SU-DHL-6 (cell line): ENCODE measurements around the gene PDZD2.

ENCODE experiments used
- H2AFZ ChIP-seq: fragments of 200-600 bp; sonication (generic); 2 replicates; pipeline ENCODE4 v1.6.1; 2014; ENCODE audit warnings: low read depth, mild to moderate bottlenecking, moderate library complexity, mixed read lengths, antibody characterized with exemption, low read length; ENCODE audit not compliant: severe bottlenecking
- H3F3A ChIP-seq: fragments of 200-600 bp; shearing (Covaris generic); 2 replicates; pipeline ENCODE4 v1.6.0; 2016; ENCODE audit warnings: antibody characterized with exemption, mild to moderate bottlenecking; ENCODE audit not compliant: insufficient read depth
- H3K27ac ChIP-seq: fragments of 200-600 bp; sonication (generic); 2 replicates; pipeline ENCODE4 v1.5.1; 2016; ENCODE audit warnings: low read depth, mild to moderate bottlenecking, low read length, moderate library complexity, mixed read lengths
- H3K27me3 ChIP-seq: fragments of 200-600 bp; sonication (generic), shearing (Covaris generic); 2 replicates; pipeline ENCODE4 v1.6.0; 2014; ENCODE audit warnings: mild to moderate bottlenecking, low read length
- H3K36me3 ChIP-seq: fragments of 200-600 bp; sonication (generic); 2 replicates; pipeline ENCODE4 v1.6.1; 2014; ENCODE audit warnings: mild to moderate bottlenecking, low read length, mixed read lengths
- H3K4me2 ChIP-seq: fragments of 300-600, 200-600 bp; shearing (Covaris generic), sonication (generic); 2 replicates; pipeline ENCODE4 v1.6.0; 2014; ENCODE audit warnings: low read length, low read depth, mild to moderate bottlenecking; ENCODE audit not compliant: poor library complexity, severe bottlenecking
- H3K4me3 ChIP-seq: fragments of 200-600 bp; sonication (generic); 2 replicates; pipeline ENCODE4 v1.5.1; 2014; ENCODE audit warnings: antibody characterized with exemption, low read length, mild to moderate bottlenecking, mixed read lengths; ENCODE audit not compliant: insufficient read depth, poor library complexity, severe bottlenecking
- H3K79me2 ChIP-seq: fragments of 200-600 bp; sonication (generic); 2 replicates; pipeline ENCODE4 v1.6.1; 2014; ENCODE audit warnings: mild to moderate bottlenecking, low read length, moderate library complexity; ENCODE audit not compliant: insufficient read depth
- H3K9ac ChIP-seq: fragments of 200-600 bp; sonication (generic); 2 replicates; pipeline ENCODE4 v1.7.0; 2014; ENCODE audit warnings: mild to moderate bottlenecking, low read length
- H3K9me2 ChIP-seq: fragments of 200-600 bp; sonication (generic); replicated peaks from 2 replicates; pipeline ENCODE4 v1.6.1; 2014; ENCODE audit warnings: low read length; ENCODE audit not compliant: insufficient read depth
- H3K9me3 ChIP-seq: fragments of 200-600 bp; sonication (generic); 2 replicates; pipeline ENCODE4 v1.6.1; 2014; ENCODE audit warnings: low read length, mixed read lengths; ENCODE audit not compliant: insufficient read depth
- H4K20me1 ChIP-seq: fragments of 200-600 bp; sonication (generic); 2 replicates; pipeline ENCODE4 v1.6.1; 2014; ENCODE audit warnings: low read depth, mild to moderate bottlenecking, antibody characterized with exemption, low read length, moderate library complexity, mixed read lengths
- EZH2phosphoT487 ChIP-seq: fragments of 200-600 bp; sonication (generic), shearing (Covaris generic); conservative IDR thresholded peaks from 2 replicates; pipeline ENCODE4 v1.6.1; 2018; ENCODE audit warnings: mild to moderate bottlenecking, antibody characterized with exemption, low read length, moderate library complexity, mixed read lengths
- TF ChIP-seq, protein P1 (sequence below): fragments of 200-600 bp; sonication (generic); IDR thresholded peaks from one replicate; pipeline ENCODE4 v1.5.1; 2017; ENCODE audit warnings: antibody characterized with exemption, mild to moderate bottlenecking, low read length, moderate library complexity; ENCODE audit not compliant: insufficient read depth, poor library complexity, severe bottlenecking

Gene PDZD2

GRCh38 chr5:31825518-31826068, 186.7 kb downstream of the PDZD2 start:
- Histone ChIP-seq H3K9me2 (no peaks in the 10 kb centered on the region), H3K4me2 (no peak overlapping the region), H3K36me3 (no peaks in the 10 kb centered on the region), H3K79me2 (no peaks in the 10 kb centered on the region), H3K9me3 (no peaks in the 10 kb centered on the region), H3K27me3 (no peaks in the 10 kb centered on the region), H3K27ac (no peak overlapping the region), H4K20me1 (no peaks in the 10 kb centered on the region), H3F3A (no peaks in the 10 kb centered on the region), H3K9ac (no peak overlapping the region), H3K4me3 (no peak overlapping the region), H2AFZ (no peak overlapping the region)
- TF ChIP-seq, protein P1, sequence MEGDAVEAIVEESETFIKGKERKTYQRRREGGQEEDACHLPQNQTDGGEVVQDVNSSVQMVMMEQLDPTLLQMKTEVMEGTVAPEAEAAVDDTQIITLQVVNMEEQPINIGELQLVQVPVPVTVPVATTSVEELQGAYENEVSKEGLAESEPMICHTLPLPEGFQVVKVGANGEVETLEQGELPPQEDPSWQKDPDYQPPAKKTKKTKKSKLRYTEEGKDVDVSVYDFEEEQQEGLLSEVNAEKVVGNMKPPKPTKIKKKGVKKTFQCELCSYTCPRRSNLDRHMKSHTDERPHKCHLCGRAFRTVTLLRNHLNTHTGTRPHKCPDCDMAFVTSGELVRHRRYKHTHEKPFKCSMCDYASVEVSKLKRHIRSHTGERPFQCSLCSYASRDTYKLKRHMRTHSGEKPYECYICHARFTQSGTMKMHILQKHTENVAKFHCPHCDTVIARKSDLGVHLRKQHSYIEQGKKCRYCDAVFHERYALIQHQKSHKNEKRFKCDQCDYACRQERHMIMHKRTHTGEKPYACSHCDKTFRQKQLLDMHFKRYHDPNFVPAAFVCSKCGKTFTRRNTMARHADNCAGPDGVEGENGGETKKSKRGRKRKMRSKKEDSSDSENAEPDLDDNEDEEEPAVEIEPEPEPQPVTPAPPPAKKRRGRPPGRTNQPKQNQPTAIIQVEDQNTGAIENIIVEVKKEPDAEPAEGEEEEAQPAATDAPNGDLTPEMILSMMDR: peak; percentile 52
- no peak for TF ChIP-seq EZH2phosphoT487

GRCh38 chr5:31827867-31828266, 188.9 kb downstream of the PDZD2 start:
- no peaks in the 10 kb centered on the region for H3F3A ChIP-seq
- TF ChIP-seq EZH2phosphoT487: no peak
- TF ChIP-seq, protein P1: no peak
- no peaks in the 10 kb centered on the region for H3K9me2 ChIP-seq
- H4K20me1 ChIP-seq: no peaks in the 10 kb centered on the region
- no peaks in the 10 kb centered on the region for H3K9me3 ChIP-seq
- H3K27ac ChIP-seq: no peak overlapping the region
- no peaks in the 10 kb centered on the region for H3K27me3 ChIP-seq
- H3K4me3 ChIP-seq: no peak overlapping the region
- H2AFZ ChIP-seq: no peak overlapping the region
- no peak overlapping the region for H3K9ac ChIP-seq
- no peaks in the 10 kb centered on the region for H3K36me3 ChIP-seq
- no peaks in the 10 kb centered on the region for H3K79me2 ChIP-seq
- H3K4me2 ChIP-seq: no peak overlapping the region

DNA sequence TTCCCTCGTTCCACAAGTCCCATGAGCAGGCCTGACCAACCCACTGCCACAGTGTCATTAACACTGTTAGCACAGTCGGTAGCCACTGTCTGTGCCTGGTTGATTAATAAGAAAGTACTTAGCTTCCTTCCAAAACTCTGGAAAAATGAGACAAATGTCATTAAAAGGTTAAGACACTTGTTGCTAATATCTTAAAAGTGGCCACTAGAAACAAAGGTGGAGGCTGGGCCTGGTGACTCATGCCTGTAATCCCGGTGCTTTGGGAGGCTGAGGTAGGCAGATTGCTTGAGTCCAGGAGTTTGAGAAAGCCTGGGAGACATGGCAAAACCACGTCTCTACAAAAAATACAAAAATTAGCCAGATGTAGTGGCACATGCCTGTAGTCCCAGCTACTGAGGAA, 194.0 kb downstream of the PDZD2 start:
- Histone ChIP-seq H3F3A (no peaks in the 10 kb centered on the region), H3K9me3 (no peaks in the 10 kb centered on the region), H2AFZ (no peak overlapping the region), H3K9ac (no peak overlapping the region), H3K27ac (no peak overlapping the region), H3K4me3 (no peak overlapping the region), H4K20me1 (no peaks in the 10 kb centered on the region), H3K27me3 (no peaks in the 10 kb centered on the region), H3K36me3 (no peaks in the 10 kb centered on the region), H3K79me2 (no peaks in the 10 kb centered on the region), H3K4me2 (no peak overlapping the region), H3K9me2 (no peaks in the 10 kb centered on the region)
- TF ChIP-seq, protein P1: no peak
- TF ChIP-seq EZH2phosphoT487: no peak
